Suprapubic skin (tissue), 3 donors: ENCODE data around the gene CUBN.

Source experiments
- POLR2A ChIP-seq, 2 donors: fragments of 450-650 bp; IDR thresholded peaks; one replicate each; pipeline ENCODE4 v1.6.1; 2017; ENCODE audit warnings: antibody characterized with exemption in 2 of 2, mild to moderate bottlenecking in 2 of 2, moderate library complexity in 2 of 2
- TF ChIP-seq, protein P1 (sequence below), 2 donors: fragments of 200-600 bp in 1 of 2; fragments of 450-650 bp in 1 of 2; sonication (generic) in 1 of 2; IDR thresholded peaks; one replicate each; pipeline ENCODE4 v1.5.1; 2016 to 2019; ENCODE audit warnings: antibody characterized with exemption in 2 of 2, mild to moderate bottlenecking in 1 of 2, moderate library complexity in 1 of 2

DNA sequence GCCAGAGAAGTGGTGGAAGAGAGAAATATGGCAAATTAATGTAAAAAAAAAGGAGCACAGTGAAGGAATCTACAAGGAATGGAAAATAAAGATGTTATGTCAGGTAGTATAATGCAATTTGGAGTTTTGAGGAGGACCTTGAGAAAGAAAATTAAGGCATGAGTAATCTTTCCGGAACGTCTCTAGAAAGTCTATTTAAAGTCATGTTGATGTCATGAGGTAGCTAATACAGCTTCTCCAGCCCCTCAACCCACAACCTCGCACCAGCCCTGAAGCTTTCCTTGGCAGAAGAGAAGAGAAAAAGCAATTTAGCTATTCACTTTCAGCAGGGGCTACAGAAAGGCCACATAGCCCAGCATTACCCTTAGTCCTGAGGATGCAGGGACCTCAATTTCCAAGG, 49.4 kb upstream of the CUBN start:
- TF ChIP-seq, protein P1, sequence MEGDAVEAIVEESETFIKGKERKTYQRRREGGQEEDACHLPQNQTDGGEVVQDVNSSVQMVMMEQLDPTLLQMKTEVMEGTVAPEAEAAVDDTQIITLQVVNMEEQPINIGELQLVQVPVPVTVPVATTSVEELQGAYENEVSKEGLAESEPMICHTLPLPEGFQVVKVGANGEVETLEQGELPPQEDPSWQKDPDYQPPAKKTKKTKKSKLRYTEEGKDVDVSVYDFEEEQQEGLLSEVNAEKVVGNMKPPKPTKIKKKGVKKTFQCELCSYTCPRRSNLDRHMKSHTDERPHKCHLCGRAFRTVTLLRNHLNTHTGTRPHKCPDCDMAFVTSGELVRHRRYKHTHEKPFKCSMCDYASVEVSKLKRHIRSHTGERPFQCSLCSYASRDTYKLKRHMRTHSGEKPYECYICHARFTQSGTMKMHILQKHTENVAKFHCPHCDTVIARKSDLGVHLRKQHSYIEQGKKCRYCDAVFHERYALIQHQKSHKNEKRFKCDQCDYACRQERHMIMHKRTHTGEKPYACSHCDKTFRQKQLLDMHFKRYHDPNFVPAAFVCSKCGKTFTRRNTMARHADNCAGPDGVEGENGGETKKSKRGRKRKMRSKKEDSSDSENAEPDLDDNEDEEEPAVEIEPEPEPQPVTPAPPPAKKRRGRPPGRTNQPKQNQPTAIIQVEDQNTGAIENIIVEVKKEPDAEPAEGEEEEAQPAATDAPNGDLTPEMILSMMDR (IDR thresholded peaks at IDR 0.05) = no peak
- no peak for TF ChIP-seq POLR2A (IDR thresholded peaks at IDR 0.05)
